Stimulated activated CD8-positive, alpha-beta memory T cell treated with anti-CD3 and anti-CD28 coated beads, Interleukin-15, amount 100 ng/mL, for 4 hours (primary cell): ENCODE data around the gene DMRT1.
"Not testable (repeated sequence)": the region's sequence is repeated elsewhere in the genome, so short reads cannot be mapped to it uniquely, and the experiment has no call there.

ENCODE experiments used
- DNase-seq, 2 donors: peaks; one replicate each; pipeline ENCODE4 v3.0.0-alpha.2; 2020; ENCODE audit warnings: low read depth in 2 of 2

The DMRT1 gene

DNA sequence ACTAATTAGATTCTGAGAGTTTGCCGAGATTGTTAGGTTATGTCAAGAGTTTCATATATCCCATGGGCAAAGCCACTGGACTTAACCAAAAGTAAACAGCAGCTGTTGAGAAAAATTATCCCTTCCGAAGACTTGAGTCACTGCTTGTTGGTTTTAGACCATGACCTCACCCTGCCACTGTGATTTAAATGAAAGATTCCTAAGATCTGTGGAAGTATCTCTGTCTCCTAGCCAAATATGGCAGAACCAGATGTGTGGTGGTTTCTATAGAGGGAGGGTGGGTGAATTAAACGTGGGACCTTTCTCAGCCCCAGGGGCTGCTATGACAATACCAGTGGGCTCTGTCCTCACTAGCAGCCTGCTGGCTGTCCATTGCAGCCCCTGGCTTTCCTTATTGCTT is 154.3 kb downstream of the DMRT1 start:
- DNase-seq: no peak

DNA sequence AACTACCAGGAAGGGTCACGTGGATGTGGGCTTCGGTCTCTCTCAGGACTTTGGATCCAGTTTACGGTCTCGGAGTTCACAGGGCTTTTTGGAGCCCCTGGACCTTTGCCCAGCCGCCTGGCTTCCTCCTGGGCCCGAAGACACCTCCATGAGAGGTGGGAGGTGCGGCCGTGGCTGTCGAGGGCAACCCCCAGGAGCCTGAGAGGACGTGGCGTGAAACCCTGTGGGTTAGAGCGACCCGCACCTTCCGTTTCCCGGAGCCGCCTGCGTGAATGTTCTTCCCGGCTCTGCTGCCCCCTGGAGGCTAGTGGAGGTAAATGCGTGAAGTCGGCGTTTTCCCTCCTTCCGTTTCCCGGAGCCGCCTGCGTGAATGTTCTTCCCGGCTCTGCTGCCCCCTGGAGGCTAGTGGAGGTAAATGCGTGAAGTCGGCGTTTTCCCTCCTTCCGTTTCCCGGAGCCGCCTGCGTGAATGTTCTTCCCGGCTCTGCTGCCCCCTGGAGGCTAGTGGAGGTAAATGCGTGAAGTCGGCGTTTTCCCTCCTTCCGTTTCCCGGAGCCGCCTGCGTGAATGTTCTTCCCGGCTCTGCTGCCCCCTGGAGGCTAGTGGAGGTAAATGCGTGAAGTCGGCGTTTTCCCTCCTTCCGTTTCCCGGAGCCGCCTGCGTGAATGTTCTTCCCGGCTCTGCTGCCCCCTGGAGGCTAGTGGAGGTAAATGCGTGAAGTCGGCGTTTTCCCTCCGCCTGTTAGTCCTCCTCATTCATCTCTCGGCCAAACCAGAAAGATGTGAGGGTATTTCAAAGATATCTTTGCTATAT is 157.0 kb downstream of the DMRT1 start:
- DNase-seq: not testable (repeated sequence)

GRCh38 chr9:1001838-1002237 is 160.3 kb downstream of the DMRT1 start:
- no peak for DNase-seq

DNA sequence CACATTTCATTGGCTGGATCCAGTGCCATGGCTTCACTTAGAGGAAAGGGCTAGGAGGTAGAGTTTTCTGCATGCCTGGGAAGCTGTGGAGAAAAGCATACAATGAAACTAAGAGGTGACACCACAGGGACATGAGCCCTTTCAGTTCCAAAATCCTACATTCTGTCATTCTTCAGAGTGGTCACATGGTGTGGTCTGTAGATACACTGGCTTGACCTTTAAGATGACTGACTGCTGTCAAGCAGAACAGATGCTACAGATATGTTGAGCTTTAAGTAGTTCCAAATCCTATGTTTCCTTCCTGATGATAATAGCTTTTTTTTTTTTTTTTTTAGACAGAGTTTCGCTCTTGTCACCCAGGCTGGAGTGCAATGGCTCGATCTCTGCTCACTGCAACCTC is 161.2 kb downstream of the DMRT1 start:
- no peak for DNase-seq

DNA sequence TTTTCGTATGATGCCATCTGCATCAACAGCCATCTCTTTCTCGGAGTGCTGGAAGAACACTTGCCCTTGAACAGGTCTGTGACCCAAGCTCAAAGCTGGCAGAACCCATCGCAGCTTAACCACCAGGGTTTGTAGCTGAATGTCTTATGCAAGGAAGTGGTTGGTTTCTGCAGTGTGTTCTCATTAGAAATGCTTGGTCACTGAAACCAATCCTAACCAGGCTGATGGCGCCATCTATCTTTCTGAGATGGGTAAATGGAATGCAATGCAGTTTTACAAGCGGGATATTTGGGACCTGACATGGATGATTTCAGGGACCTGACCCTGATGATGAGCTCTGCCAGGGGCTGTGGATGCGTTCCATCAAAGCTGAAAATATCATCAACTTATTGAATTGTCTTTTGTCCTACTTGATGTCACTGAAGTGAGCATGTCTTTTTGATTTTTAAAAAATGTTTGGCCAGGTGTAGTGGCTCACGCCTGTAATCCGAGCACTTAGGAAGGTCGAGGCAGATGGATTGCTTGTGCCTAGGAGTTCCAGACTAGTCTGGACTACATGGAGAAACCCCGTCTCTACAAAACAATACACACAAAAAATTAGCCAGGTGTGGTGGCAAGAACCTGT is 163.7 kb downstream of the DMRT1 start:
- no peak for DNase-seq

DNA sequence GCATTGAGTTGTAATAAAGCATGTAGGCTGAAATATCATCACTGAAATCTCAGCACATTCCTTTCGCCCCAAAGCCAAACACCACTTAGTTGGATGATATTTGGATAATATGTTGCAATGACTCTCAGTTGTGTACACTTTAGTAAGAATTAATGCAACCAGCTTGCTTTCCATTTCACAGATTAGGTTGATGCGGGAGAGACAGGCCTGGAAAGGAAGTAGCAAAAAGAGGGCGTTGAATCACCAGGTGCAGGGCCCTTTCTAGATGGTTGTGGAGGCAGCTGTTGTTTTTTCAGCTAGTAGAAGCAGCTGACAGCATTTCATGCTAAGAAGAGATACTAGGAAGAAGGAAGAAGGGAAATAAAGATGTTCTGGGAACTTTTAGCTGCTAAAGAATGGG is 165.8 kb downstream of the DMRT1 start:
- no peak for DNase-seq

DNA sequence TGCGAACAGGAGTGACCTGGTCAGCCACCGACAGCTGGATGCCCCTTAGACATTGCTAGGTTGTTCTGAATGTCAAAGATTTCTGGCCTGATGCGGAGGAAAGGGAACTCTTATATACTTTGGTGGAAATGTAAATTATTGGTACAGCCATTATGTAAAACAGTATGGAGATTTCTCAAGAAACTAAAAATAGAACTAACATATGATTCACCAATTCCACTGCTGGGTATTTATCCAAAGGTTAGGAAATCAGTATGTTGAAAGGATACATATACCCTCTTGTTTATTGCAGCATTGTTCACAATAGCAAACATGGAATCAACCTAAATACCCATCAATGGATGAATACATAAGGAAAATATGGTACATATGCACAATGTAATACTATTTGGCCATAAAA is 166.7 kb downstream of the DMRT1 start:
- no peak for DNase-seq

DNA sequence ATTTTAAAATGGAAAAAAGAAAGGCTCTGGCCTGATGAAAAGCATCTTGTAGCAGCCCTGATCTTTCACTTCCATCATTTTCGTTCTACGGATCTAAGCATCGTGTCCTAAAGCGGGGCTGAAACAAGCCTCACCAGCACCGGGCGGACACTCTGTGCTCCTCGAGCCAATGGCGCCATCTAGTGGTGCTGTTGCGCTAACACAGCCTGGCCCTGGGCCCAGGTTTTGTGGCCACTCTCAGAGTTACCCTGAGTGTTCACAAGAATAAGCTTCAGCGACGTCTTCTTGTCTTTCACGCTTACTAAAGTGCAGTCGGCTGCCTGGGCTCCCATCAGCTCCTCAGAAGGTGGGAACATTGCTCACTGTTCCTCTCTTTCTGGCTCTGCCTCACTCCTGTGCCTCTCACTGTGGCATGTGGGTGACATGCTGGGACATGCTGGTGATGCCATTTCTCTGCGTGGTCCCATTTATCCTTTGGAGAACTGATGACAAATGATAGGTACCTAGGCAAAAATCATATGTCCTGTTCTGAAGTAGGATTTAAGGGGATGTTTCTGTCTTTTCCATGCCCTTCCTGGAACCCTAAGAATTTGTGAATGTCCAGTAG is 167.7 kb downstream of the DMRT1 start:
- peak; percentile 16 to 39 for DNase-seq

- DNase-seq: no peak
These were observed 171.5 kb downstream of the DMRT1 start for GRCh38 chr9:1013021-1013420.

DNA sequence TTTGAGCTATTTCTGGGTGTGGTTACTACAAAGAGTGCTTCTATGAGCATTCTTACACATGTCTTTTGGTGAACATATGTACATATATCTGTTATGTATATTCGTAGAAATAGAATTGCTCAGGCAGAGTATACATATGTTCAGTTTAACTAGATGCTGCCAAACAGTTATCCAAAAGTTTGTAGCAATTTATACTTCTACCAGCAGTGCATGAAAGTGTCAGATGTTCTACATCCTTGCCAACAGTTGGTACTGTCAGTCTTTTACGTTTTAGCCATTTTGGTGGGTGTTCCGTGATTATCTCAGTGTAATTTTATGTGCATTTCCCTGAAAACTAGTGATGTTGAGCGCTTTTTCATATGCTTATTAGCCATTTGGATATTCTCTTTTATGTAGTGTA is 172.7 kb downstream of the DMRT1 start:
- DNase-seq: no peak

- DNase-seq: no peak
These were observed 173.1 kb downstream of the DMRT1 start for GRCh38 chr9:1014640-1015039.

DNA sequence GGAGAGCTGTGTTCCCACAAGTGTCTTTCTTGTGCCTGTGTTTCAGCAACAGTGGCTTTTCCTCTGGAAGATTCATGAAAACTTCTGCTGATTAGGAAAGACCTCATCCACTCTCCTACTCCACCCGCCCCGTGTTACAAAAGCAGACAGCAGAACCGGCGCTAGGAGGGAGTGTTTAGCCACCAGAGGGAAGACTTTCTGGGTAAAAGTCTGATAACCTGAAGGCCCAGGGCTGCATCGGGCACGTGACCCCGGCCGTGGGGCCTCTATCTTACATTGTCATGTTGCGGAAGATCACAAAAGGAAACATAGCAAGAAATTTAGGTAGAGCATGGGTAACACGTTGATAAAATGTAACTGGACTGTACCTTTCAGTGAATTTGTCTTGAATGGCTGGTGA is 176.6 kb downstream of the DMRT1 start:
- no peak for DNase-seq
